Measurements from ENCODE around the gene ZFAND2B. TPM values are rescaled to one million over a fixed set of nuclear protein-coding genes. Genes with fewer than 3 reads are reported as not detected.
"Not testable (repeated sequence)": the region's sequence is repeated elsewhere in the genome, so short reads cannot be mapped to it uniquely, and the experiment has no call there.

The ZFAND2B gene
- polyA plus RNA-seq, 6 donors from 2014 or later: 50.7 to 77.7 (median 57.9) TPM

- Mint-ChIP-seq H3K4me3 (peak overlapping the region in 2 of 8 donors; percentile 29 to 53), H3K27ac (peak overlapping the region in 2 of 6 donors; percentile 11 to 38), H3K27me3 (peaks cover 5 to 19% (median 17%) of the 10 kb centered on the region in 3 donors)
- not testable (repeated sequence) for DNase-seq; ATAC-seq (ENCODE audit: low read depth in 2 of 2); H3K36me3 Mint-ChIP-seq; H3K9me3 Mint-ChIP-seq; H3K4me1 Mint-ChIP-seq
These were observed 5.9 kb upstream of the ZFAND2B start for GRCh38 chr2:219200502-219201326.

DNA sequence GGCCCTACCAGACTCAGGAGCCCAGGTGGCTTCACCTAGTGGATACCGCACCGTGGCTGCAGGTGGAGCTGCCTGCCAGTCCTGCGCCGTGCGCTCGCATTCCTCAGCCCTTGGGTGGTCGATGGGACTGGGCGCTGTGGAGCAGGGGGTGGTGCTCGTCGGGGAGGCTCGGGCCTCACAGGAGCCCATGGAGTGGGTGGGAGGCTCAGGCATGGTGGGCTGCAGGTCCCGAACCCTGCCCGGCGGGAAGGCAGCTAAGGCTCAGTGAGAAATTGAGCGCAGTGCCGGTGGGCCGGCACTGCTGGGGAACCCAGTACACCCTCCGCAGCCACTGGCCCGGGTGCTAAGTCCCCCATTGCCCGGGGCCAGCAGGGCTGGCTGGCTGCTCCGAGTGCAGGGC is 5.3 kb upstream of the ZFAND2B start:
- not testable (repeated sequence) for H3K9me3 Mint-ChIP-seq; ATAC-seq (ENCODE audit: low read depth in 2 of 2); DNase-seq; H3K4me3 Mint-ChIP-seq; H3K27ac Mint-ChIP-seq; H3K36me3 Mint-ChIP-seq
- Mint-ChIP-seq H3K4me1 (peaks cover 4 to 13% (median 4%) of the 10 kb centered on the region in 3 donors), H3K27me3 (peaks cover 5 to 19% (median 17%) of the 10 kb centered on the region in 3 donors)

DNA sequence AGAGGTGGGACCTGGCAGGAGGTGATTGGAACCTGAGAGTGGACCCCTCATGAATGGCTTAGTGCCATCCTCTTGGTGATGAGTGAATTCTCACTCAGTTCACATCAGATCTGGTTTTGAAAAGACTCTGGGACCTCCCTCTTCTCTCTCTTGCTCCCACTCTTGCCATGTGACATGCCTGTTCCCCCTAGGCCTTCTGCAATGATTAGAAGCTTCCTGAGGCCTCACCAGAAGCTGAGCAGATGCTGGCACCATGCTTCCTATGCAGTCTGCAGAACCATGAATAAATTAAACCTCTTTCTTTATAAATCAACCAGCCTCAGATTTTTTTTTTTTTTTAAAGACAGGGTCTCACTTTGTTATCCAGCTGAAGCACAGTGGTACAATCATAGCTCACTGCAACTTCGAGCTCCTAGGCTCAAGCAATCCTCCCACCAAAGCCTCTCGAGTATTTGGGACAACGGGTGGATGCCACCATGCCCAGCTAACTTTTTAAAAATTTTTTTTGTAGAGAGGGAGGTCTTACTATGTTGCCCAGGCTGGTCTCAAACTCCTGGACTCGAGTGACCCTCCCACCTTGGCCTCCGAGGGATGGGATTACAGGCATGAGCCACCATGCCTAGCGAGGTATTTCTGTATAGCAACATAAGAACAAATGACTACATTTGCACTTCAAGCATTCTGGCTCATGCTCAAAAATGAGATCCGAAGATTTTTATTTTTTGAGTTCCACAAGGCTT is 2.0 kb upstream of the ZFAND2B start:
- H3K36me3 Mint-ChIP-seq: no peaks in the 10 kb centered on the region
- H3K4me3 Mint-ChIP-seq: peak overlapping the region in 2 of 8 donors; percentile 62 to 76
- peak overlapping the region in 1 of 6 donors; percentile 24 for H3K27ac Mint-ChIP-seq
- no peaks in the 10 kb centered on the region for H3K9me3 Mint-ChIP-seq
- H3K27me3 Mint-ChIP-seq: peaks cover 0 to 8% (median 4%) of the 10 kb centered on the region in 3 donors
- no peak for ATAC-seq (ENCODE audit: low read depth in 2 of 2)
- H3K4me1 Mint-ChIP-seq: peaks cover 12 to 29% (median 21%) of the 10 kb centered on the region in 3 donors
- no peak for DNase-seq

- H3K9me3 Mint-ChIP-seq: no peaks in the 10 kb centered on the region
- peaks cover 0 to 5% (median 0%) of the 10 kb centered on the region in 3 donors for H3K27me3 Mint-ChIP-seq
These were observed 1.4 kb upstream of the ZFAND2B start for GRCh38 chr2:219205165-219205538.

GRCh38 chr2:219205981-219206327 is 628 bp upstream of the ZFAND2B start:
- ATAC-seq (ENCODE audit: low read depth in 2 of 2) (no peak), DNase-seq (no peak)
- H3K4me3 Mint-ChIP-seq: peak overlapping the region; percentile 76 to 96 (median 92)
- H3K27me3 Mint-ChIP-seq: no peaks in the 10 kb centered on the region
- no peaks in the 10 kb centered on the region for H3K36me3 Mint-ChIP-seq
- peaks cover 12 to 29% (median 21%) of the 10 kb centered on the region in 3 donors for H3K4me1 Mint-ChIP-seq
- H3K27ac Mint-ChIP-seq: peak overlapping the region; percentile 89 to 98 (median 96)
- H3K9me3 Mint-ChIP-seq: no peaks in the 10 kb centered on the region

More at GRCh38 chr2:219205165-219205538, 1.4 kb upstream of the ZFAND2B start:
- ATAC-seq (ENCODE audit: low read depth in 2 of 2) (no peak), DNase-seq (no peak)
- peak overlapping the region in 5 of 8 donors; percentile 20 to 76 (median 62) for H3K4me3 Mint-ChIP-seq
- peak overlapping the region in 3 of 6 donors; percentile 19 to 89 (median 70) for H3K27ac Mint-ChIP-seq
- H3K36me3 Mint-ChIP-seq: no peaks in the 10 kb centered on the region
- peaks cover 12 to 29% (median 21%) of the 10 kb centered on the region in 3 donors for H3K4me1 Mint-ChIP-seq

DNA sequence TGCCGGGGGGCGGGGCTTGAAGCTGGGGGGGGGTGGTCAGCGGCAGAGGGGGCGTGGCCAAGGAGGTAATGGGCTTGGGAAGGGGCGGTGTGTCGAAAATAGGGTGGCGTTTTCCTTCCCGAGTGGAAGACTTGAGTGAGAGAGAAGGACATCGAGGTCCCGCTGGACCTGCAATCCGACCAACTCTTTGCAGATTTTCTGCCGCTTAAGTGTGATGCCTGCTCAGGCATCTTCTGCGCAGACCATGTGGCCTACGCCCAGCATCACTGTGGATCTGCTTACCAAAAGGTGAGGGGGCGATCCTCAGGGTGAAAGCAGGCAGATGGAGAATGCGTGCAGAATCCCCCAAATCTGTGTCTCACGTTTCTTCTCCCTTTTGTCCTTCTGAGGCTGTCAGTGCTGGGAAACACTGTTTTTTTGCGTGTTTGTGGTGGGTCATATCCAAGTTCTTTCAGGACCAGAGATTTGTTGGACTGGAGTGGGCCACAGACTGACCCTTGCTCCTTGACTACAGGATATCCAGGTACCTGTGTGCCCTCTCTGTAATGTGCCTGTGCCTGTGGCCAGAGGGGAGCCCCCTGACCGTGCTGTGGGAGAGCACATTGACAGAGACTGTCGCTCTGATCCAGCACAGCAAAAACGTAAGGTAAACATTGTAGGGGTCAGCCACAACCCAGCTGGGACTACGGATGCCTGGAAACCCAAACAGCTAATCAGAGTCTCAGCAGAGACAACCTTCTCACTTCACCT is 727 bp downstream of the ZFAND2B start:
- Mint-ChIP-seq H3K4me3 (peak overlapping the region; percentile 76 to 96 (median 92)), H3K36me3 (no peaks in the 10 kb centered on the region), H3K9me3 (no peaks in the 10 kb centered on the region), H3K27me3 (no peaks in the 10 kb centered on the region), H3K4me1 (peaks cover 12 to 42% (median 21%) of the 10 kb centered on the region in 3 donors), H3K27ac (peak overlapping the region in 5 of 6 donors; percentile 26 to 97 (median 88))
- DNase-seq (no peak), ATAC-seq (ENCODE audit: low read depth in 2 of 2) (no peak)

DNA sequence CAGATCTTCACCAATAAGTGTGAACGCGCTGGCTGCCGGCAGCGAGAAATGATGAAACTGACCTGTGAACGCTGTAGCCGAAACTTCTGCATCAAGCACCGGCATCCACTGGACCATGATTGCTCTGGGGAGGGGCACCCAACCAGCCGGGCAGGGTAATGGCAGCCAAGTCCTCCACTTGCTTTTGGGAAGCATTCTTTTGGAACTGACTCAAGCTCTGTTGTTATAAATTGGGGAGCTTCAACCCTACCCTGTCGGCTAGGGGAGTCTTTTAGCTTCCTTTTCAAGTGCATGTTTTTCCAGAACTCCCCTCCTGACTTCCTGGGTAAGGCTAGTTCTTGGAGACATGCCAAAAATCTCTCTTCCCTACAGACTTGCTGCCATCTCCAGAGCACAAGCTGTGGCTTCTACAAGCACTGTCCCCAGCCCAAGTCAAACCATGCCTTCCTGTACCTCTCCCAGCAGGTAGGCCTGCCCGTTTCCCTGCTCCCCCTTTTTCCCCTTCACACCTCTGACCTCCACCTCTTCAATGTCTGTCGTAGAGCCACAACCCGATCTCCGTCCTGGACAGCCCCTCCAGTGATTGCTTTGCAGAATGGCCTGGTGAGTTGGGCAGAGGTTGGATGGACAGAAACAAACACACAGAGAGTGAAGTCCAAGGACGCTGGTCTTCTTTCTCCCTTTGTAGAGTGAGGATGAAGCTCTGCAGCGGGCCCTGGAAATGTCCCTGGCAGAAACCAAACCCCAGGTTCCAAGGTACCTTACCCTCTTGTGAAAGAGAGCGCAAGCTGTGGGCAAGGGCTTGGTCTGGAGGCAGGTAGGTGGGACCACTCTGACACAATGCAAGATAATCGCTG is 1.5 kb downstream of the ZFAND2B start:
- peak overlapping the region in 5 of 6 donors; percentile 26 to 97 (median 51) for H3K27ac Mint-ChIP-seq
- ATAC-seq (ENCODE audit: low read depth in 2 of 2) (no peak), DNase-seq (no peak)
- H3K36me3 Mint-ChIP-seq: no peaks in the 10 kb centered on the region
- peak overlapping the region in 7 of 8 donors; percentile 16 to 96 (median 92) for H3K4me3 Mint-ChIP-seq
- peaks cover 12 to 43% (median 21%) of the 10 kb centered on the region in 3 donors for H3K4me1 Mint-ChIP-seq
- H3K27me3 Mint-ChIP-seq: no peaks in the 10 kb centered on the region
- H3K9me3 Mint-ChIP-seq: no peaks in the 10 kb centered on the region

- peaks cover 16 to 43% (median 27%) of the 10 kb centered on the region in 3 donors for H3K4me1 Mint-ChIP-seq
- ATAC-seq (ENCODE audit: low read depth in 2 of 2) (no peak), DNase-seq (no peak)
- peak overlapping the region in 3 of 8 donors; percentile 39 to 93 (median 44) for H3K4me3 Mint-ChIP-seq
- H3K9me3 Mint-ChIP-seq: no peaks in the 10 kb centered on the region
- peaks cover 0 to 7% of the 10 kb centered on the region in 2 donors for H3K36me3 Mint-ChIP-seq
- no peaks in the 10 kb centered on the region for H3K27me3 Mint-ChIP-seq
- peak overlapping the region in 4 of 6 donors; percentile 38 to 84 (median 46) for H3K27ac Mint-ChIP-seq
These were observed 2.9 kb downstream of the ZFAND2B start for GRCh38 chr2:219209236-219210195.

GRCh38 chr2:219210196-219210885 is 3.8 kb downstream of the ZFAND2B start:
- Mint-ChIP-seq H3K27me3 (no peaks in the 10 kb centered on the region), H3K9me3 (no peaks in the 10 kb centered on the region), H3K4me3 (peak overlapping the region in 2 of 8 donors; percentile 9 to 39), H3K27ac (peak overlapping the region in 2 of 6 donors; percentile 63 to 84), H3K4me1 (peaks cover 16 to 42% (median 27%) of the 10 kb centered on the region in 3 donors), H3K36me3 (peaks cover 0 to 7% of the 10 kb centered on the region in 2 donors)
- ATAC-seq (ENCODE audit: low read depth in 2 of 2) (no peak), DNase-seq (no peak)

DNA sequence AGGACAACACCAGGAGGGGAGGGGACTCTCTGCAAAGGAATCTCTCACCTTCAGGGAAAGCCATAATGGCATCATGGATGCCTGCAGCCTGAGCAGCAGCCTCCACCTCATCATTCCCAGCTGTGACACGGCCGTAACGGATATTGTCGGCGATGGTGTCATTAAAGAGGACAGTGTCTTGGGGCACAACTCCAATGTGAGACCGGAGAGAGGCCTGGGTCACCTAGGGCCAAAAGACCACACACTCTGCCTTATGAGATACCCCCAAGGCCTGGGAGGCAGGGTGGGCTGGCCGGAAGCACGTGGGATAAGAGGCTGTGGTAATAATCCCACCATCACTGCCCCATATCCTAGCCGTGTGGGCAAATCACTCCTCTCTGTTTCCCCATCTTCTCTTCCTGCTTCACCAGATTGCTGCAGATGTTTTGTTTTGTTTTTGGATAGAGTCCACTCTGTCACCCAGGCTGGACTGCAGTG is 4.3 kb downstream of the ZFAND2B start:
- no peak for DNase-seq
- peak overlapping the region in 1 of 8 donors; percentile 84 for H3K4me3 Mint-ChIP-seq
- no peaks in the 10 kb centered on the region for H3K9me3 Mint-ChIP-seq
- peaks cover 0 to 7% of the 10 kb centered on the region in 2 donors for H3K36me3 Mint-ChIP-seq
- H3K27ac Mint-ChIP-seq: peak overlapping the region in 4 of 6 donors; percentile 24 to 95 (median 76)
- no peaks in the 10 kb centered on the region for H3K27me3 Mint-ChIP-seq
- peaks cover 16 to 37% (median 27%) of the 10 kb centered on the region in 3 donors for H3K4me1 Mint-ChIP-seq
- ATAC-seq (ENCODE audit: low read depth in 2 of 2): no peak

DNA sequence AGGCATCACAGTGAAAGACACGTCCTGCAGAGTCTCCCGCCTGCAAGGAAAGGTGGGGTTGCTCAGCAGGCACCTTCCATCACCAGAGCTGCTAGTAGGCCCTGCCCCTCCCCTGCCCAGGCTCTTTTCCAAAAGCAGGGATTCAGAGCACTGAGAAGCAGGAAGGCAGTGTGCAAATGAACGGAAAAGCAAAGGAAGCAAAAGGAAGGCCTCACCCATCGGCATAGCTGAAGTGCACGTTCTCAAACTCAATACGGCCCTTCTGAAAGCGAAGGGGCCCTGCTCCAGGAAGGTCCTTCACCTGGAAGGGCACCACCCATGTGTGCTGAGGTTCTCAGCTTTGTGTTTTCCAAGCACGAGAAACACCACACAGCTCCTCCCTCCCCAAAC is 6.4 kb downstream of the ZFAND2B start:
- H3K36me3 Mint-ChIP-seq: peaks cover 0 to 7% of the 10 kb centered on the region in 2 donors
- H3K4me1 Mint-ChIP-seq: peaks cover 13 to 33% (median 29%) of the 10 kb centered on the region in 3 donors
- ATAC-seq (ENCODE audit: low read depth in 2 of 2): no peak
- no peak for DNase-seq
- H3K27ac Mint-ChIP-seq: no peak overlapping the region
- H3K4me3 Mint-ChIP-seq: peak overlapping the region in 1 of 8 donors; percentile 44
- no peaks in the 10 kb centered on the region for H3K27me3 Mint-ChIP-seq
- no peaks in the 10 kb centered on the region for H3K9me3 Mint-ChIP-seq

Measured in naive B cell (primary cell).